Measurements from ENCODE around the gene HBG2. TPM values are rescaled to one million over a fixed set of nuclear protein-coding genes. Genes with fewer than 3 reads are reported as not detected.
"Not testable (repeated sequence)": the region's sequence is repeated elsewhere in the genome, so short reads cannot be mapped to it uniquely, and the experiment has no call there.

Gene HBG2
- not detected for polyA plus RNA-seq (2012; ENCODE audit: insufficient read depth, insufficient read length, low read depth)

DNA sequence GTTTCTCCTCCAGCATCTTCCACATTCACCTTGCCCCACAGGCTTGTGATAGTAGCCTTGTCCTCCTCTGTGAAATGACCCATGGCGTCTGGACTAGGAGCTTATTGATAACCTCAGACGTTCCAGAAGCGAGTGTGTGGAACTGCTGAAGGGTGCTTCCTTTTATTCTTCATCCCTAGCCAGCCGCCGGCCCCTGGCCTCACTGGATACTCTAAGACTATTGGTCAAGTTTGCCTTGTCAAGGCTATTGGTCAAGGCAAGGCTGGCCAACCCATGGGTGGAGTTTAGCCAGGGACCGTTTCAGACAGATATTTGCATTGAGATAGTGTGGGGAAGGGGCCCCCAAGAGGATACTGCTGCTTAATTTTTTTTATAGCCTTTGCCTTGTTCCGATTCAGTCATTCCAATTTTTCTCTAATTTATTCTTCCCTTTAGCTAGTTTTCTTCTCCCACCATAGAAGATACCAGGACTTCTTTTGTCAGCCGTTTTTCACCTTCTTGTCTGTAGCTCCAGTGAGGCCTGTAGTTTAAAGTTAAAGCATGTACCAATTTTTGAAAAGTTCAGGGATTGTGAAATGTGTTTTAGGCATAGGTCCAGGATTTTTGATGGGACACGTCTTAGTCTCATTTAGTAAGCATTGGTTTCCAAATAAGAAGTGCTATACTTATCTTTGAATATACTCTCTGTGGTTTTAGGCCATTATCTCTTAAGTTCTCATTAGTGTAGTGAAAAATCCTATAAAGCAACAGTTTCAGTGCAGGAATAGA, at the start of gene HBG2:
HBG2 (minus strand) TSS at position 136 of the 768 bp plus-strand sequence; CDS start at position 83, 53 bp downstream.
- H3K36me3 ChIP-seq; DNase-seq; H3K4me3 ChIP-seq (ENCODE audit: low read depth, low read length); H3K9me3 ChIP-seq; H3K4me1 ChIP-seq; H3K27me3 ChIP-seq: not testable (repeated sequence)

DNA sequence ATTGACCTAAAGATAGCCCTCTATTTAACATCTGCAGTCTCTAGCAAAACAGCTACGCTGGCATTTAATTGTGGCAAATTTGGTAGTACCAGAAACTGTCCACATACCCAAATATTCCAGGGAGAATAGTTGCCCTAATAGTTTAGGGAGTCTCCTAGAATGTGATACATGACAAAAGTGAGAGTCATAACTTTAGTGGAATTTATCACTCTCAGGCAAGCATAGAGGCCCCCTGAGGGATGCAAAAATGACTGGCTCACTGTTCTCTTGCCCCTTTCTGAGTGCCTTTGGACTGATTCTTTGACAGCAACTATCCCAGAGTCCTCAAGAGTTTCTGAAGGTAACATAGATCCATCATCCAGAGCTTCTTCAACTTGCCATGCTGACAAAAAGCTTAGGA, 49.5 kb upstream of the HBG2 start:
- Histone ChIP-seq H3K36me3 (no peaks in the 10 kb centered on the region), H3K4me1 (no peaks in the 10 kb centered on the region), H3K27me3 (no peaks in the 10 kb centered on the region), H3K9me3 (no peaks in the 10 kb centered on the region), H3K4me3 (ENCODE audit: low read depth, low read length) (no peak overlapping the region)
- DNase-seq = no peak
- TF ChIP-seq, protein P1, sequence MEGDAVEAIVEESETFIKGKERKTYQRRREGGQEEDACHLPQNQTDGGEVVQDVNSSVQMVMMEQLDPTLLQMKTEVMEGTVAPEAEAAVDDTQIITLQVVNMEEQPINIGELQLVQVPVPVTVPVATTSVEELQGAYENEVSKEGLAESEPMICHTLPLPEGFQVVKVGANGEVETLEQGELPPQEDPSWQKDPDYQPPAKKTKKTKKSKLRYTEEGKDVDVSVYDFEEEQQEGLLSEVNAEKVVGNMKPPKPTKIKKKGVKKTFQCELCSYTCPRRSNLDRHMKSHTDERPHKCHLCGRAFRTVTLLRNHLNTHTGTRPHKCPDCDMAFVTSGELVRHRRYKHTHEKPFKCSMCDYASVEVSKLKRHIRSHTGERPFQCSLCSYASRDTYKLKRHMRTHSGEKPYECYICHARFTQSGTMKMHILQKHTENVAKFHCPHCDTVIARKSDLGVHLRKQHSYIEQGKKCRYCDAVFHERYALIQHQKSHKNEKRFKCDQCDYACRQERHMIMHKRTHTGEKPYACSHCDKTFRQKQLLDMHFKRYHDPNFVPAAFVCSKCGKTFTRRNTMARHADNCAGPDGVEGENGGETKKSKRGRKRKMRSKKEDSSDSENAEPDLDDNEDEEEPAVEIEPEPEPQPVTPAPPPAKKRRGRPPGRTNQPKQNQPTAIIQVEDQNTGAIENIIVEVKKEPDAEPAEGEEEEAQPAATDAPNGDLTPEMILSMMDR (IDR thresholded peaks at IDR 0.05; ENCODE audit: low read depth, low read length) = no peak

DNA sequence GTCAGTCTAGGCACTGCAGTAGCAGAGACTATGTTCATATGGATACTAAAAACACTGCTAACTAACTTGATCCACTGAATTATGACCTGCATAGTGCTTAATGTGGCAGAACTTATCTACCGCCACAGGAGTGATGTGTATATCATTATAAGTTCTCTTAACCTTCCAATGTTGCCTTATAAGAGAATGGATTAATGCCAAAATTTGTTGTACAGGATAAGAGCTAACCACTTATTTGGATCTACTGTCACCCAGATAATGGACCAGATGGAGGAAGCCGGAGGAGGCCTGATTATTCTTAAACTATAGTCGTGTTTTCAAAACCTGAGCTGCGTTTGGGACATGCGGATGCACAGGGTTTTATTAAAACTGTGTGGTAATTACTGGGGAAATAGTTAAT, 49.0 kb upstream of the HBG2 start:
- Histone ChIP-seq H3K4me3 (ENCODE audit: low read depth, low read length) (no peak overlapping the region), H3K36me3 (no peaks in the 10 kb centered on the region), H3K9me3 (no peaks in the 10 kb centered on the region), H3K4me1 (no peaks in the 10 kb centered on the region), H3K27me3 (no peaks in the 10 kb centered on the region)
- no peak for DNase-seq
- TF ChIP-seq, protein P1 (IDR thresholded peaks at IDR 0.05; ENCODE audit: low read depth, low read length) = no peak

DNA sequence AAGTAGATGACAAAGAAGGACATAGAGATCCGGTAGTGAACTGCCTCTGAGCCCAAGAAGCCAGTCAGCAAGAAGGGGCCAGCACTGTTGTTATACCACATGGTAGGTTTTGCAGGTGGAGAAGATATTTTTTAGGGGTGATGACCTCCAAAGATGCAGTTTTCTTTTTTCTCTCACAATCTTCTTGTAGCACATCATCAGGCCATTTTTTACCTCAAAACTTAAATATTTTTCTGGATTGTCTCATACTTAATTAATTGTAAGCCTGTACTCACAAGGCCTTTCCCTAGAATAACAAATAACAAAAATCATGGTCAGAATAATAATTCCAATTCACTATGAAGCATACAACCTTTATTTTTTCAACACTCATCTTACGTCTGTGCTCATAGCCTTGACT, 47.3 kb upstream of the HBG2 start, which contains the start of gene OR51B4:
OR51B4 (minus strand) TSS at position 101 of the 400 bp plus-strand sequence; CDS start at position 101, 0 bp downstream.
- Histone ChIP-seq H3K9me3 (no peaks in the 10 kb centered on the region), H3K27me3 (no peaks in the 10 kb centered on the region), H3K4me3 (ENCODE audit: low read depth, low read length) (no peak within 1 kb of the TSS), H3K4me1 (no peaks in the 10 kb centered on the region), H3K36me3 (no peaks in the 10 kb centered on the region)
- TF ChIP-seq, protein P1 (IDR thresholded peaks at IDR 0.05; ENCODE audit: low read depth, low read length) = no peak
- no peak for DNase-seq

DNA sequence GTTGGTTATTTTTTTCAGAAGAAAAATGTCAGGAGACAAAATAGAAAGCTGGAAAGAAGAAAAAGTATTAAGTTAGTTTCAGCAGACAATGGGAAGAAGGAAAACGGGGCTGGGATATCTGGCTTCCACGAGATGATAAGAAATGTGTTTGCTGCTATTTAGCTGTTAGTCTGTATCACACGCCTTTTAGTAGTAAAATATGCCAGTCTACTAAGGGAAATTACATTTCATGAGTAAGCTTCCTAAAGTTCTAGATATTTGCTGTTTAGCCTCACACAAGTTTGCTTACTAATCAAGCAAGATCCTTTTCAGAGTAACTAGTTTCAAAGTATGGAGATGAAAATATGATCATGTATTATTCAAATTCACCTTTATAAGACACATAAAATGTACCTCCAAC, 45.7 kb upstream of the HBG2 start:
- H3K4me1 ChIP-seq = no peaks in the 10 kb centered on the region
- no peak for DNase-seq
- no peaks in the 10 kb centered on the region for H3K9me3 ChIP-seq
- no peaks in the 10 kb centered on the region for H3K27me3 ChIP-seq
- no peaks in the 10 kb centered on the region for H3K36me3 ChIP-seq
- no peak overlapping the region for H3K4me3 ChIP-seq (ENCODE audit: low read depth, low read length)
- TF ChIP-seq, protein P1 (IDR thresholded peaks at IDR 0.05; ENCODE audit: low read depth, low read length) = no peak

DNA sequence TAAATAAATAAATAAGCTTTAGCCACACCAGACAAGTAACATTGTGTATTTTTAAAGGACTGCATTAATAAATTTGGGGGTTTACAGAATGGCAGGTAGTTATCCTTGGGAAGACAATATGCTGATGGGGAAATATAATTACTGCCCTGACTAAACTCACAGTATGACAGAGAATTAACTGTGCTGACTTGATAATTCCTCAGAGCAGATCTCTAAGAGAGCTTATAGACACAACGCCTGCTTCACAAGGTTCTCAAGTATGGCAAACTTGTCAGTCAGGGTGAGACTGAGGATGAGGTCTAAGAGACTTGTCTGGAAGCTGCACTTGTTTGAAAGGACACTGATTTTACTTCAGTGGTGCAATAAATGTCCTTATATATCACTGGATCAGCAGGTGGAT, 43.9 kb upstream of the HBG2 start:
- H3K4me1 ChIP-seq = no peaks in the 10 kb centered on the region
- TF ChIP-seq, protein P1 (IDR thresholded peaks at IDR 0.05; ENCODE audit: low read depth, low read length) = no peak
- H3K4me3 ChIP-seq (ENCODE audit: low read depth, low read length) = no peak overlapping the region
- no peak for DNase-seq
- H3K36me3 ChIP-seq = no peaks in the 10 kb centered on the region
- H3K9me3 ChIP-seq = no peaks in the 10 kb centered on the region
- H3K27me3 ChIP-seq = no peaks in the 10 kb centered on the region
